GM18517 (cell line): ENCODE data around the gene CNTRL.

Source experiments
- ATAC-seq: cut with Tn5 transposase; IDR thresholded peaks from one replicate; pipeline ENCODE4 v1.9.1; 2021; ENCODE audit warnings: mild to moderate bottlenecking, moderate library complexity; ENCODE audit not compliant: unreplicated experiment

CNTRL gene

GRCh38 chr9:121200356-121200755, 125.6 kb downstream of the CNTRL start:
- ATAC-seq, result no peak

GRCh38 chr9:121201045-121201737, 126.4 kb downstream of the CNTRL start:
- ATAC-seq, result peak; percentile 17

GRCh38 chr9:121201738-121202533, 127.2 kb downstream of the CNTRL start, which contains the start of gene RAB14:
RAB14 (minus strand) TSS chr9:121201869; CDS start chr9:121193412, 8,457 bp downstream.
- ATAC-seq, result peak; percentile 86

GRCh38 chr9:121204121-121204520, 129.4 kb downstream of the CNTRL start:
- ATAC-seq, result no peak

GRCh38 chr9:121204611-121205010, 129.9 kb downstream of the CNTRL start:
- no peak for ATAC-seq

GRCh38 chr9:121206516-121207370, 132.0 kb downstream of the CNTRL start:
- peak; percentile 16 for ATAC-seq

GRCh38 chr9:121207371-121207940, 132.7 kb downstream of the CNTRL start:
- peak; percentile 88 for ATAC-seq

GRCh38 chr9:121210536-121210935, 135.8 kb downstream of the CNTRL start:
- no peak for ATAC-seq

- no peak for ATAC-seq
Measured at GRCh38 chr9:121213136-121213806, 138.5 kb downstream of the CNTRL start.

- ATAC-seq, result no peak
Measured at GRCh38 chr9:121214005-121214404, 139.2 kb downstream of the CNTRL start.

GRCh38 chr9:121216271-121216805, 141.6 kb downstream of the CNTRL start:
- ATAC-seq, result no peak

- ATAC-seq, result peak; percentile 83
Measured at GRCh38 chr9:121217609-121218292, 143.0 kb downstream of the CNTRL start.

- no peak for ATAC-seq
Measured at GRCh38 chr9:121218357-121219027, 143.7 kb downstream of the CNTRL start.

GRCh38 chr9:121219530-121219929, 144.8 kb downstream of the CNTRL start:
- ATAC-seq, result no peak

GRCh38 chr9:121220996-121221663, 146.4 kb downstream of the CNTRL start:
- no peak for ATAC-seq

- ATAC-seq, result no peak
Measured at GRCh38 chr9:121221664-121222055, 146.9 kb downstream of the CNTRL start.

GRCh38 chr9:121222524-121223171, 147.9 kb downstream of the CNTRL start:
- no peak for ATAC-seq

- no peak for ATAC-seq
Measured at GRCh38 chr9:121225240-121225639, 150.5 kb downstream of the CNTRL start.
